T-helper 17 cell (primary cell): ENCODE data around the gene CCT7. TPM values are rescaled to one million over a fixed set of nuclear protein-coding genes. Genes with fewer than 3 reads are reported as not detected.

Source experiments
- ATAC-seq: fragments of 150-1000 bp; cut with Tn5 transposase; 2 replicates; pipeline ENCODE4 v1.10.0; 2021; ENCODE audit warnings: mild to moderate bottlenecking, moderate library complexity
- DNase-seq, 3 donors: peaks; one replicate each; pipeline versions ENCODE4 v3.0.0 to v3.0.0-alpha.2; 2020 to 2021
- H3K9me3 ChIP-seq: one replicate; pipeline ENCODE4 v1.7.0; 2013; ENCODE audit warnings: low read length, mild to moderate bottlenecking; ENCODE audit not compliant: control insufficient read depth, poor library complexity, severe bottlenecking
- H3K27ac Mint-ChIP-seq: one replicate; pipeline ENCODE4 v1.8.0; 2022; ENCODE audit warnings: mild to moderate bottlenecking, moderate library complexity, mixed read lengths
- H3K27me3 Mint-ChIP-seq: one replicate; pipeline ENCODE4 v1.8.0; 2022; ENCODE audit warnings: mixed read lengths
- H3K36me3 Mint-ChIP-seq: one replicate; pipeline ENCODE4 v1.8.0; 2022; ENCODE audit warnings: low read depth, mixed read lengths
- H3K4me1 Mint-ChIP-seq: one replicate; pipeline ENCODE4 v1.8.0; 2022; ENCODE audit warnings: mild to moderate bottlenecking, mixed read lengths
- H3K4me3 Mint-ChIP-seq: one replicate; pipeline ENCODE4 v1.8.0; 2022; ENCODE audit warnings: mild to moderate bottlenecking, moderate library complexity, mixed read lengths
- total RNA-seq, 4 donors: library from RNA in 2 of 4; stranded (reverse) in 2 of 4; gene quantifications; one replicate each; pipeline ENCODE4 v1.2.3 and lab custom pipeline; 2022 to 2026

The CCT7 gene
- total RNA-seq, 2 donors from 2014 or later, result 132 to 152 TPM

- peak within 1 kb of the TSS; percentile 95 for H3K27ac Mint-ChIP-seq
- ATAC-seq, result peak; percentile 84
- no peaks in the 10 kb centered on the region for H3K9me3 ChIP-seq
- H3K4me3 Mint-ChIP-seq, result peak within 1 kb of the TSS; percentile 97
- peak; percentile 83 to 91 (median 85) for DNase-seq
- H3K4me1 Mint-ChIP-seq, result peaks cover 37% of the 10 kb centered on the region
- no peaks in the 10 kb centered on the region for H3K27me3 Mint-ChIP-seq
- H3K36me3 Mint-ChIP-seq, result peaks cover 5% of the 10 kb centered on the region
These were observed 765 bp upstream of the CCT7 start, which contains the start of gene PRADC1 for GRCh38 chr2:73233154-73233931. PRADC1 (minus strand) TSS chr2:73233239; CDS start chr2:73233160, 79 bp downstream.

GRCh38 chr2:73235315-73236028 is 1.4 kb downstream of the CCT7 start:
- H3K4me1 Mint-ChIP-seq, result peaks cover 41% of the 10 kb centered on the region
- peaks cover 5% of the 10 kb centered on the region for H3K36me3 Mint-ChIP-seq
- H3K9me3 ChIP-seq, result no peaks in the 10 kb centered on the region
- H3K4me3 Mint-ChIP-seq, result peak overlapping the region; percentile 97
- H3K27me3 Mint-ChIP-seq, result no peaks in the 10 kb centered on the region
- peak overlapping the region; percentile 95 for H3K27ac Mint-ChIP-seq
- ATAC-seq (no peak), DNase-seq (no peak)

GRCh38 chr2:73237168-73237567 is 3.1 kb downstream of the CCT7 start:
- peak overlapping the region; percentile 51 for H3K4me3 Mint-ChIP-seq
- no peaks in the 10 kb centered on the region for H3K27me3 Mint-ChIP-seq
- peaks cover 5% of the 10 kb centered on the region for H3K36me3 Mint-ChIP-seq
- no peak for DNase-seq
- peak overlapping the region; percentile 95 for H3K27ac Mint-ChIP-seq
- peaks cover 36% of the 10 kb centered on the region for H3K4me1 Mint-ChIP-seq
- no peak for ATAC-seq
- no peaks in the 10 kb centered on the region for H3K9me3 ChIP-seq

- H3K4me3 Mint-ChIP-seq, result no peak overlapping the region
- no peaks in the 10 kb centered on the region for H3K9me3 ChIP-seq
- H3K4me1 Mint-ChIP-seq, result peaks cover 32% of the 10 kb centered on the region
- no peaks in the 10 kb centered on the region for H3K27me3 Mint-ChIP-seq
- H3K36me3 Mint-ChIP-seq, result peaks cover 5% of the 10 kb centered on the region
- DNase-seq, result no peak
- peak overlapping the region; percentile 59 for H3K27ac Mint-ChIP-seq
- no peak for ATAC-seq
These were observed 4.0 kb downstream of the CCT7 start for GRCh38 chr2:73238149-73238548.

- no peak for DNase-seq
- no peaks in the 10 kb centered on the region for H3K9me3 ChIP-seq
- H3K4me1 Mint-ChIP-seq, result peaks cover 27% of the 10 kb centered on the region
- H3K27me3 Mint-ChIP-seq, result no peaks in the 10 kb centered on the region
- ATAC-seq, result no peak
- peak overlapping the region; percentile 34 for H3K27ac Mint-ChIP-seq
- H3K36me3 Mint-ChIP-seq, result peaks cover 5% of the 10 kb centered on the region
- H3K4me3 Mint-ChIP-seq, result no peak overlapping the region
These were observed 4.9 kb downstream of the CCT7 start for GRCh38 chr2:73238976-73239375.

GRCh38 chr2:73239776-73240175 is 5.7 kb downstream of the CCT7 start:
- no peaks in the 10 kb centered on the region for H3K9me3 ChIP-seq
- H3K27me3 Mint-ChIP-seq, result no peaks in the 10 kb centered on the region
- no peak overlapping the region for H3K4me3 Mint-ChIP-seq
- peak overlapping the region; percentile 34 for H3K27ac Mint-ChIP-seq
- peaks cover 5% of the 10 kb centered on the region for H3K36me3 Mint-ChIP-seq
- ATAC-seq (no peak), DNase-seq (no peak)
- peaks cover 26% of the 10 kb centered on the region for H3K4me1 Mint-ChIP-seq

GRCh38 chr2:73243884-73244570 is 9.9 kb downstream of the CCT7 start:
- peaks cover 11% of the 10 kb centered on the region for H3K36me3 Mint-ChIP-seq
- H3K4me3 Mint-ChIP-seq, result no peak overlapping the region
- H3K27me3 Mint-ChIP-seq, result no peaks in the 10 kb centered on the region
- DNase-seq (no peak), ATAC-seq (no peak)
- H3K4me1 Mint-ChIP-seq, result peaks cover 14% of the 10 kb centered on the region
- H3K9me3 ChIP-seq, result no peaks in the 10 kb centered on the region
- H3K27ac Mint-ChIP-seq, result no peak overlapping the region

- ATAC-seq (no peak), DNase-seq (no peak)
- Mint-ChIP-seq H3K4me1 (peaks cover 13% of the 10 kb centered on the region), H3K4me3 (no peak overlapping the region), H3K36me3 (peaks cover 13% of the 10 kb centered on the region), H3K27ac (no peak overlapping the region), H3K27me3 (no peaks in the 10 kb centered on the region)
- H3K9me3 ChIP-seq, result no peaks in the 10 kb centered on the region
These were observed 10.5 kb downstream of the CCT7 start for GRCh38 chr2:73244580-73244979.

- Mint-ChIP-seq H3K4me1 (peaks cover 13% of the 10 kb centered on the region), H3K36me3 (peaks cover 17% of the 10 kb centered on the region), H3K4me3 (no peak overlapping the region), H3K27me3 (no peaks in the 10 kb centered on the region), H3K27ac (peak overlapping the region; percentile 60)
- DNase-seq (no peak), ATAC-seq (no peak)
- no peaks in the 10 kb centered on the region for H3K9me3 ChIP-seq
These were observed 12.7 kb downstream of the CCT7 start for GRCh38 chr2:73246850-73247249.

GRCh38 chr2:73249636-73250035 is 15.5 kb downstream of the CCT7 start:
- ATAC-seq (no peak), DNase-seq (no peak)
- Mint-ChIP-seq H3K27ac (peak overlapping the region; percentile 39), H3K4me3 (no peak overlapping the region), H3K36me3 (peaks cover 22% of the 10 kb centered on the region), H3K4me1 (peaks cover 13% of the 10 kb centered on the region), H3K27me3 (no peaks in the 10 kb centered on the region)
- no peaks in the 10 kb centered on the region for H3K9me3 ChIP-seq

GRCh38 chr2:73250872-73251846 is 17.1 kb downstream of the CCT7 start:
- no peak for DNase-seq
- no peaks in the 10 kb centered on the region for H3K27me3 Mint-ChIP-seq
- peaks cover 16% of the 10 kb centered on the region for H3K36me3 Mint-ChIP-seq
- peaks cover 10% of the 10 kb centered on the region for H3K4me1 Mint-ChIP-seq
- no peak for ATAC-seq
- no peak overlapping the region for H3K27ac Mint-ChIP-seq
- no peaks in the 10 kb centered on the region for H3K9me3 ChIP-seq
- no peak overlapping the region for H3K4me3 Mint-ChIP-seq

GRCh38 chr2:73252238-73253027 is 18.3 kb downstream of the CCT7 start:
- no peaks in the 10 kb centered on the region for H3K27me3 Mint-ChIP-seq
- ATAC-seq (no peak), DNase-seq (no peak)
- no peak overlapping the region for H3K27ac Mint-ChIP-seq
- H3K36me3 Mint-ChIP-seq, result peaks cover 11% of the 10 kb centered on the region
- no peaks in the 10 kb centered on the region for H3K9me3 ChIP-seq
- peaks cover 12% of the 10 kb centered on the region for H3K4me1 Mint-ChIP-seq
- H3K4me3 Mint-ChIP-seq, result no peak overlapping the region
